Stimulated activated CD4-positive, alpha-beta T cell treated with anti-CD3 and anti-CD28 coated beads, Interleukin-4, amount 100 ng/mL, for 24 hours (primary cell): Measurements from ENCODE around the gene SPIN2B.
A peak's percentile ranks its signal among the peaks of the same experiment; 100 is the strongest.
"Not testable (repeated sequence)": the region's sequence is repeated elsewhere in the genome, so short reads cannot be mapped to it uniquely, and the experiment has no call there.

Source experiments
- DNase-seq: peaks from one replicate; pipeline ENCODE4 v3.0.0-alpha.2; 2020

SPIN2B gene

DNA sequence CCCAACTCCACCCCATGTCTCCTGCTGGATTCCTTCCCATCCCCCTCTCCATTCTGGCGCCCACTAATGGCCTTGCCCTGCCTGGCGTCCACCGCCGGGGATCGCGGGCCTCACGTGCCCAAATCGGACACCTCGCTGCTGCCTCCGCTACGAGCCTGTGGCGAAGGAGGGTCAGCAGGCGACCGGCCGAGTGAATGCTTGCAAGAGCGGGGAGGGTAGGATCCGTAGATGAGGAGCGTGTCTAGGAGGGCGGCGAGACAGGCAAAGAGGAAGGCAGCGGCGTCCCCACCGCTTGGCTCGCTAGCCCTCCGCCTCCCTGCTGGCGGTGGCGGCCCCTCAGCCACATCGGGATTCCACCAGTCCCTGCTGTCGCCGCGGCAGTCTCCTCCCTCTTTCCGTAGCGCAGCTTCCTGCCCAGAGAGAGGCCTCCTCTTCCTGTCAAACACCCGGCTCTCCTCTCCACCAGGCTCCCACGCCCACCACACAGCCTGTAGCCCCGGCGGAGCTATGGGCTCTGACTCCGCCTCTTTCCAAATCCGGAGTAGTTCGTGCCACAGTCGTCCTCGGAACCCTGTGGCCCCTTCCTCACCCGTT, at the start of gene SPIN2B:
TSS of gene SPIN2B (minus strand) at position 387 of the 594 bp plus-strand sequence.
- peak; percentile 84 for DNase-seq

DNA sequence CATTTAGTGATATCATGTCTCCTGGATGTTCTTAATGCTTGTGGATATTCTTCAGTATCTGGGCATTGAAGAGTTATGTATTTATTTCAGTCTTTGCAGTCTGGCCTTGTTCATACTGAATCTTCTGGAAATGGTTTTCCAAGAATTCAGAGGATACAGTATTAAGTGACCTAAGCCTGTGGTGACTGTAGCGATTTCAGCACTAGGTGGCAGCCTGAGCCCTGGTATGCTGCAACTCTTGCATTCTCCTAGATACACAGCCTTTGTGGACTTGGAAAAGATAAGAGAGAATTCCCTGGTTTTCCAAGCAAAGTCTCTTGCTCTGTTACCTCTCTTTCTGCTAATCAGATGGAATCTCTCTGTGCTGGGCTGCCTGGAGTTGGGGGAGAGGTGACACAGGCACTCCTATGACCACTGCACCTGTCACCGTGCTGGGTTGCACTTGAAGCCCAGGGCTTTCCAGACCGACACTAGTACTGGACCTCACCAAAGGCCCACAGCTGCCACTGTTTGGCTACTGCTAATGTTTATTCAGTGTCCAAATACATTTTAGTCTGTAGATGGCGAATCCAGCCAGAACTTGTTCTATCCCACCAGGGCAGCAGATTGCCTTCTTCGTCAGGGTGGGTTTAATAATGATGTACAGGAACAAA, 35.2 kb upstream of the SPIN2B start:
- no peak for DNase-seq

DNA sequence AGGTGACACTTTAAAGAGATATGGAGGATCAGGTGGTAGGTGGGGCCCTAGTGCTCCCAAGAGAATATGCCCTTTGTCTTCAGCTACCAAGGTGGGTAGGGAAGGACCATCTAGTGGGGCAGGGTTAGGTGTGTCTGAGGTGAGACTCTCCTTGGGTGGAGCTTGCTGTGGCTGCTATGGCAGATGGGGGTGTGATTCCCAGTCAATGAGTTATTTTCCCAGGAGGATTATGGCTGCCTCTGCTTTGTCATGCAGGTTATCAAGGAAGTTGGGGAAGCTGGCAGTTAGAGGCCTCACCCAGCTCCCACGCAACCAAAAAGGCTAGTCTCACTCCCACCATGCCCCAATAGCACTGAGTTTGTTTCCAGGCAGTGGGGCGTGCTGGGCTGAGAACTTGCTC, 33.8 kb upstream of the SPIN2B start:
- DNase-seq = no peak

DNA sequence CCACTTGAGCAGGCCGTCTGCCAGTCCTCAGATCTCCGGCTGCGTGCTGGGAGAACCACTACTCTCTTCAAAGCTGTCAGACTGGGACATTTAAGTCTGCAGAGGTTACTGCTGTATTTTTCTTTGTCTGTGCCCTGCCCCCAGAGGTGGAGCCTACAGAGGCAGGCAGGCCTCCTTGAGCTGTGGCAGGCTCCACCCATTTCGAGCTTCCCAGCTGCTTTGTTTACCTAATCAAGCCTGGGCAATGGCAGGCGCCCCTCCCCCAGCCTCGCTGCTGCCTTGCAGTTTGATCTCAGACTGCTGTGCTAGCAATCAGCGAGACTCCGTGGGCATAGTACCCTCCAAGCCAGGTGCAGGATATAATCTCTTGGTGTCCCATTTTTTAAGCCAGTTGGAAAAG, 30.9 kb upstream of the SPIN2B start:
- DNase-seq = not testable (repeated sequence)

DNA sequence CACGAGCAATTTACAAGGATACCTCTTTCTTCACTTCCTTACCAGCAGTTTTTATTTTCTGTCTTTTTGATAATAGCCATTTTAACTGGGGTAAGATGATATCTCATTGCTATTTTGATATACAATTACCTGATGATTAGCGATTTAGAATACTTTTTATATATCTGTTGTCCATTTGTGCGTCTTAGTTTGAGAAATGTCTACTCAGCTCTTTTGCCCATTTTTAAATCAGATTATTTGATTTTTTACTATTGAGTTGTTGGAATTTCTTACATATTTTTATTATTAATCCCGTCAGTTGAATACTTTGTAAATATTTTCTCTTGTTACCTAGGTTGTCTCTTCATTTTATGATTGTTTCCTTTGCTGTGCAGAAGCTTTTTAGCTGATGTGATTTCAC, 17.3 kb upstream of the SPIN2B start:
- DNase-seq = no peak

DNA sequence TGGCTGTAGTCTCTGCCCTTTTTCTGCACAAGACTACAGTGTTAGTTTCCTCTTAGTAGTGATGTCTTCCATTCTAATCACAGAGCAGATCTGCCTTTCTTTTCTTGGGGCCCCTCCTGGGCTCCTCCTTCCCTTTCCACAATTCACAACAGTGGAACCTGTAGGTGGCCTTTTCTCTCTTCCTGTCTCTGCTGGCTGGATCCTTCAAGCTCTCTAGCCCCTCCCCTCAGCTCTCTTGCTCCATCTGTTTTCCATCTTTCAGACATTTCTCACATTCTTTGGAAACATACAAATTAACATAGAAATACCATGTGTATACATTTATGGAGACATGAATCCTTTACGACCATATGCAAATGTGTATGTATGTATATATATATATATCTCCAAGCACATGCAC, 16.2 kb upstream of the SPIN2B start:
- DNase-seq = no peak

DNA sequence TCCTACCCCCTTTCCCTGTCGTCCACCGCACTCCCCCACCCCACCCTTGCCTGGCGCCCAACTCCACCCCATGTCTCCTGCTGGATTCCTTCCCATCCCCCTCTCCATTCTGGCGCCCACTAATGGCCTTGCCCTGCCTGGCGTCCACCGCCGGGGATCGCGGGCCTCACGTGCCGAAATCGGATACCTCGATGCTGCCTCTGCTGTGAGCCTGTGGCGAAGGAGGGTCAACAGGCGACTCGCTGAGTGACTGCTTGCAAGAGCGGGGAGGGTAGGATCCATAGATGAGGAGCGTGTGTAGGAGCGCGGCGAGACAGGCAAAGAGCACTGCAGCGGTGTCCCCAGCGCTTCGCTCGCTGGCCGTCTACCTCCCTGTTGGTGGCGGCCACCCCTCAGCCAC, 15.7 kb upstream of the SPIN2B start, which contains the start of gene SPIN2A:
TSS of gene SPIN2A (minus strand) at position 325 of the 400 bp plus-strand sequence. CDS start 800 bp downstream, outside the sequence.
- not testable (repeated sequence) for DNase-seq

DNA sequence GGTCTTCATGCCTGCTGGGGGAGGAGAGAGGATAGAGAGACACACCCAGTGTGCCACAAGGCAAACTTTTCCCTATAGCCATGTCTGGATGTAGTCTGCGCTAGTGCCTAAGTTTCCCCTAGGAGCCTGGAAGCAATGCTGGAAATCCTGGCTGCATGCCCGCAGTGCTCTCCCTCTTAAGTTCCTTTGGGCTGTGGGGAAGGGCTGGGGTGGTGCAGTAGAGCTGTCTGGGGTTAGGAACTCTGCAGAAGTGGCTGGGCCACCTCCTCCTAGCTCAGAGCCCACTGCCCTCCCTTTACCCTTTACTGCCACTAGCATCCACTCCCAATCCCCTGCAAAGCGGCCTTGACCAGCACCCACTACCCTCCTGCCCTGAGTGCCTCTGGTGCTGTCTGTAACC, 15.2 kb upstream of the SPIN2B start:
- not testable (repeated sequence) for DNase-seq

DNA sequence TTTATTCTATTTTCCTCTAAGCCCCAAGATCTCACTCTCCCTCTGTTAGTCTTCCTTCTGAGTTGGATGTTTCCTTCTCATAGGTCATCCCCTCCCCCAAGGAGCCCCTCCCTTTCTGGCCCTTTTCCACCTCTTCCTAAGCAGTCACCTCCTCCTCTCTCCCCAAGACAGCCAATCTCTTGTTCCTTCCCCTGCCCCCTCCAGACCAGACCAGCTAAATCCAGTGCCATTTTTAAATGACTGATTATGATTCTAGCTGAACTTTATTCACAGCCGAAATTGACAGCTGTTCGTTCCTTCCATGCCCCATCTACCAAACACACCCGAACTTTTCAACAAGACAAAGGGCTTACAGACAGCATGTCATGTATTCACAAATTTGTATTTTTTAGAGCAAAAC, 13.9 kb upstream of the SPIN2B start:
- DNase-seq = no peak

DNA sequence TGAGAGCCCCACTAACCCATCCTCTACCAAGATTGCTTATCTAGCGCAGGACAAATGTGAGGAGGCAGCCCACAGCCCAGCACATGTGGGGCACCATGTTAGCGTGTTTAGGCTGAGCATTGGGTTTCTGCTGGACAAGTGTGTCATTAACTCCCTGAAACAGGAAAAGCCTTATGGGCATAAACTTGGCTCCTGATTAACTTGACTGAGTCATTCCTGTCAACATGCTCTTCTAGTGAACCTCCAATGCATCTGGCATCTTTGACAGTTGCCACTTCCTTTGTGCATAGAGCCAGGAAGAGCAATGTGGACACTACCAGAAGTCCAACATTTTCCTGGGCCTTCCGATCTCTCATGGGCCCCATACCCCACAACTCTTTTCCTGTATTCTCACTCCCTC, 13.4 kb upstream of the SPIN2B start:
- DNase-seq = no peak

DNA sequence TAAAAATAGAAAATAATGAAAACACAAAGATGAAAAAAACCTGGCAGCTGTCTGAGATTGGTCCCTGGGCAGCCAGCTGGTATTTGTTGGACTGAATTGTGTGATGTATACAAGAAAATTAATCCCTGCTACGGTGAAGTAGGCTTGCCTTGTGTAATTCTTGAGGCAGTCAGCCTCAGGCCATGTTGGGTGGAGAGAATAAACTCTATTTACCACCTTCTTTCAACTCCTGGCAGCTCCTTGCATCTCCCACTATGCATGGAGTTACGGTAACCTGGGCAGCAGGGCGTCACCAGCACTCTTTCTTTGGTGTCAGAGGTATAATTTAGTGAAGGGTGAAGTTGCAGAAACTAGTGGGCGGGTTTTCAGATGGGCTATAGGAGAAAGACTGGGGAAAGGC, 12.4 kb upstream of the SPIN2B start:
- no peak for DNase-seq

DNA sequence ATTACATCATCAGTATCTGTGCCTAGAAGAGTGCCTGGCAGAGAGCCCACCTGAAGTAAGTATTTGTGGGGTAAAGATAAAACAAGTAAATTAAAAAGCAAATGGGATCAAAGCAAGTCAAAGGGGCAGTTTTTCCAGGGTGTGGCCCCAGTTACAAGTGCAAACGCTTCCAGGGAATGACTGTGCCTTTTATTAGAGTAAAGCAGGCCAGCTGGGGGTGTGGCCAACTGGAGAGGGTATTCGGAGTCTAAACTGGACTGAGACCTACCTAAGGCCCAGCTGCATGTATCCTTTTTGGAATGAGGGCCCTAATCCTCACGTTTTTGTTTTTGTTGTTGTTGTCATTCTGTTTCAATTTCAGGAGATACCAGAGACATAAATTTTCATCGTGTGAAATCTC, 11.9 kb upstream of the SPIN2B start:
- not testable (repeated sequence) for DNase-seq

DNA sequence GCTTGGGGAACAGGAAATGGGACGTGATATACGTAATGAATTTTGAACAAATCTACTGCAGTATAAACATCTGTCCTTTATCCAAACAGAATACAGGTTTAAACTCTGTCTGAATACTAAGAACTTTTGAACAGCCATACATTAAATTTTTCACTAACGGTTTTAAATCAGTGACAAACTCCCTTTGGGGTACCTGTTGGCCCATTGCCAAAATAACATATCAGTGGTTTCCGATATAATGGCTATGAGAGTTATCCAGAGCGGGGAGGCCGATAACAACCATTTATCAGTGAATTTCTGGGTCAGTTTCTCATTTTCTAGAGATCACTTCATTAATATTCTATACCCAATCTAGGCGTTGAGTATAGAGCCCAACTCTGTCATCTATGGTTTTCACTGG, 10.7 kb upstream of the SPIN2B start:
- DNase-seq = no peak

DNA sequence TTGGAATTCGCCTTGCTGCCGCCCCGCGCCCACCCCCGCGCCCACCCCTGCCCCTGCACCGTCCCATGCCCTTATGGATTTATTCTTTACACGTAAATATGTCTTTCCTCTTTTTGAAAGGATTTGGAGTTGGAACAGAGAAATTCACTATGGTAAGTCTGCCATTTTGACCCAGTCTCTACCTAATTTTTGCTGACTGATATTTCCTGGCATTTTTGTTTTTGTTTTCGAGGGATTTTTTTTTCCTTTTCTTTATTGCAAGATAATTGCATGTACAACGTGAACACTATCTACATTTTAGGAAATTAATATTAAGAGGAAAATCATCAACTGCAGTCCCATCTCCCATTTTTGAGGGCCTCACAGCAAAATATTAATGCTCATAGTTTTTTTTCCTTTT, 468 bp upstream of the SPIN2B start:
- no peak for DNase-seq

DNA sequence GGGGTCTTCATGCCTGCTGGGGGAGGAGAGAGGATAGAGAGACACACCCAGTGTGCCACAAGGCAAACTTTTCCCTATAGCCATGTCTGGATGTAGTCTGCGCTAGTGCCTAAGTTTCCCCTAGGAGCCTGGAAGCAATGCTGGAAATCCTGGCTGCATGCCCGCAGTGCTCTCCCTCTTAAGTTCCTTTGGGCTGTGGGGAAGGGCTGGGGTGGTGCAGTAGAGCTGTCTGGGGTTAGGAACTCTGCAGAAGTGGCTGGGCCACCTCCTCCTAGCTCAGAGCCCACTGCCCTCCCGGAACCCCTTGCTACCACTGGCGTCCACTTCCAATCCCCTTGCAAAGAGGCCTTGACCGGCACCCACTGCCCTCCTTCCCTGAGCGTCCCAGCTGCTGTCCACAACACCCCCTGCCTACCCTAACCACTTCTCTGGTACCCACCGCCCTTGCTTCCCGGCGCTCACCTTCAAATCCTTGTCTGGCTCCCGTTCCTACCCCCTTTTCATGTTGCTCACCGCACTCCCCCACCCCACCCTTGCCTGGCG, 658 bp downstream of the SPIN2B start:
- DNase-seq = not testable (repeated sequence)

DNA sequence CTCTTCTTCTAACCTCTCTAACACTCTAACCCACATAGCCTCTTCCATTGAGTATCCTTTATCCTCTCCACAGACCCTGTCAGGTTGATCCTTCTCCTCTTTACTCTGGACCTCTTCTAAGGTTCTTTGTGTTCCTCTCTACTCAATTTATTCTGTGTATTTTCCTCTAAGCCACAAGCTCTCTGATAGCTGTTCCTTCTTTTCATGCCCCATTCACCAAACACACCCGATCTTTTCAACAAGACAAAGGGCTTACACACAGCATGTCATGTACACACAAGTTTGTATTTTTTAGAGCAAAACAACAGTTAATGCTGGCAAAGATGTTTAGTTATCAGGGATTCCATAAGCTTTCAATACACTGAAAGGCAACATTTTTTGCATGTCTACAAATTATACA, 1.9 kb downstream of the SPIN2B start:
- no peak for DNase-seq

DNA sequence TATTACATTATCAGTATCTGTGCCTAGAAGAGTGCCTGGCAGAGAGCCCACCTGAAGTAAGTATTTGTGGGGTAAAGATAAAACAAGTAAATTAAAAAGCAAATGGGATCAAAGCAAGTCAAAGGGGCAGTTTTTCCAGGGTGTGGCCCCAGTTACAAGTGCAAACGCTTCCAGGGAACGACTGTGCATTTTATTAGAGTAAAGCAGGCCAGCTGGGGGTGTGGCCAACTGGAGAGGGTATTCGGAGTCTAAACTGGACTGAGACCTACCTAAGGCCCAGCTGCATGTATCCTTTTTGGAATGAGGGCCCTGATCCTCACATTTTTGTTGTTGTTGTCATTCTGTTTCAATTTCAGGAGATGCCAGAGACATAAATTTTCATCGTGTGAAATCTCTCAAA, 3.8 kb downstream of the SPIN2B start:
- DNase-seq = not testable (repeated sequence)

DNA sequence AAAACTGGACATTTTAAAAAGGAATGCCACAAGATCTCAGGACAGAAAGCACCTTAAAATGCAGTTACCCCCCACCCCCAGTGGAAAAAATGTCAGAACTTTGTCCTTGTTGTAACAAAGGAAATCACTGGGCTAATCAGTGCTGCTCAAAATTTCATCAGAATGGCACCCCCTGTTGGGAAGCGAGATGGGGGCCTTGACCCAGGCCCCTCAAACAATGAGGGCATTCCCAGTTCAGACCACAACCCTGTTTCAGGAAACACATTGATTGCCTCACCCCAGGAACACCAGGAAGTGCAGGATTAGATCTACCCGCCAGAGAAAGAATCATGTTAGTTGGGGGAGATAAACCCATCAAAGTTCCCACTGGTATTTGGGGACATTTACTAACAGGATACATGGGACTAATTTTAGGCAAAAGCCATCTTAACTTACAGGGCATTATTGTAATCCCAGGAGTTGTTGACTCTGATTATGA, 16.4 kb downstream of the SPIN2B start:
- no peak for DNase-seq

DNA sequence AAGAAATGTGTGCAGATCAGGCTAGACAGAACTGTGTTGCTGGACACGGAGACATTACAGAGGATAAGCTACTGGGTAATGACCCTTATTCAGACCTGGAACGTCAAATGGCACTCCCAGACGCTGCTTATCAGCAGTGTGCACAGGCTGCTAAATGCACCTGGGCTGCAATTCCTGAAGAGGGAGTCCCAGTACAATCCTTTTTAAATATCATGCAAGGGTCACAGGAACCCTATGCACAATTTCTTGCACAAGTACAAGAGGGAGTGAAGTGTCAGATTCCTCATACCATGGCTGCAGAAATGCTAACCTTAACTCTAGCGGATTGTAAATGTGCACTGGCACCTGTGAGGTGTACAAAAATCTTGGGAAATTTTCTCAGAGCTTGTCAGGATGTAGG, 16.9 kb downstream of the SPIN2B start:
- no peak for DNase-seq

DNA sequence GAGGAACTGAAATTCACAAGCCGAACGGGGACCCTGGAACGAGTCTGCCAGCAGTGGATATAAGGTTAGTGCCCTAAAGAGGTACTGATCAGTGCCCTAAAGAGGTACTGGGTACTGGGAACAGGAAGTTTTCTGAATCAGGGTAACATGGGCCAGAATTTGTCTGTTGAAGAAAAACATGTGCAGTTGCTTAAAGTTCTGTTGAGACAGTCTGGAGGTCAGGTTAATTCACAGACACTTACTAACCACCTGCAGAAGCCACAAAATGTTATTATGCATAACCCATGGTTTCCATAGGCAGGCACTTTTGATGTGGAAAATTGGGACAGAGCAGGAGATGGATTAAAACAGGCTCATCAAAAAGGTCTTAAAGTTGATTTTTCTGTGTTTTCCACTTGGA, 17.9 kb downstream of the SPIN2B start:
- no peak for DNase-seq

DNA sequence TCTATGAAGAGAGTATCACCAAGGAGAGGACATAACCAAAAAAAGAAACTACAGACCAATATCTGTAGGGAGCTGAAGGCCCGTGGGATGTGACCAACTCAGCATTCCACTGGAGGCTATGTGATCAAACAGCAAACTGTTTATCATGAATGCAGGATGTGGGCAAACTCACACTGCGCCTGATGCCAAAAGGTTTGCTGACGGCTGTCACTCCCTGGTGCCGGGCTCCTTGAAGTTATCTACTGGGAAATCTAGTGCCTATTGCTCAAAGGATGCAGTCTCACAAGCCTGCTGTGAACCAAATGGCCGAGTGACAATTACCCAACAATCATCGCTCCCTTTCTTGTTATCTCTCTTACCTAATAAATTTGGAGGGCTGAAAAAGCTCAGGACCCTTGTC, 18.4 kb downstream of the SPIN2B start:
- not testable (repeated sequence) for DNase-seq

DNA sequence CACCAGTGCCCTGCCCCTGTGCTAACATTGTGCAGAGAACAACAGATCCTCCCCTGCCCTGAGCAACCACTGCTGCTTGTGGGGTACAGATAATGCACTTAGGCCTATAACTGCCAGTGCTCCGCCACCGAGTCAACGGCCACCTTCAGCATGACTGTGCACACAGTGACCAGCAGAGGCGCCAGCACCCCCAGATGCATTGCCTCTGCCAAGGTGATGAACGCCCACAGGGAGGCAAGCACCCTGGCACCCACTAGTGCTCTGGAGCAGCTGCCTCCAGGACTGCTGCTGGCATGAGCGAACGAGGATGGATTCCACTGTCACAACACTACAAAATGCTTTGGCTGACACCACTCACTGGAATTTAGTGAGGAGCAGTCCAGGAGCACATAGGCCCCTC, 38.2 kb downstream of the SPIN2B start:
- DNase-seq = no peak

DNA sequence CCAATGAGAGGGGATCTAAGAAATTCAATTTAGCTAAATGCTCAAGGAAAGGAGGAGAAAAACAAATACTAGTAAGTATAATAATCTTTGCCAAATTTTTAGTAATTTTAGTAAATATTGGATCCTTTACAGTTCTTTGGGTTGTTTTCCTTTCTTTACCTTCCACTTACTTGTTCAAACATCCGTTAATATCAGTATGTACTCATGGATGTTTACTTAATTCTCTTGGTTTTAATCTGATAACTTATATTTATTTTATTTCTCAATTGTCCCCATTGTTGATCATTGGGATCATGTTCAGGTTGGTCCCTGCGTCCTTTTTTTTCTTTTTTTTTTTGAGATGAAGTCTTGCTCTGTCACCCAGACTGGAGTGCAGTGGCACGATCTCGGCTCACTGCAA, 46.9 kb downstream of the SPIN2B start:
- no peak for DNase-seq

DNA sequence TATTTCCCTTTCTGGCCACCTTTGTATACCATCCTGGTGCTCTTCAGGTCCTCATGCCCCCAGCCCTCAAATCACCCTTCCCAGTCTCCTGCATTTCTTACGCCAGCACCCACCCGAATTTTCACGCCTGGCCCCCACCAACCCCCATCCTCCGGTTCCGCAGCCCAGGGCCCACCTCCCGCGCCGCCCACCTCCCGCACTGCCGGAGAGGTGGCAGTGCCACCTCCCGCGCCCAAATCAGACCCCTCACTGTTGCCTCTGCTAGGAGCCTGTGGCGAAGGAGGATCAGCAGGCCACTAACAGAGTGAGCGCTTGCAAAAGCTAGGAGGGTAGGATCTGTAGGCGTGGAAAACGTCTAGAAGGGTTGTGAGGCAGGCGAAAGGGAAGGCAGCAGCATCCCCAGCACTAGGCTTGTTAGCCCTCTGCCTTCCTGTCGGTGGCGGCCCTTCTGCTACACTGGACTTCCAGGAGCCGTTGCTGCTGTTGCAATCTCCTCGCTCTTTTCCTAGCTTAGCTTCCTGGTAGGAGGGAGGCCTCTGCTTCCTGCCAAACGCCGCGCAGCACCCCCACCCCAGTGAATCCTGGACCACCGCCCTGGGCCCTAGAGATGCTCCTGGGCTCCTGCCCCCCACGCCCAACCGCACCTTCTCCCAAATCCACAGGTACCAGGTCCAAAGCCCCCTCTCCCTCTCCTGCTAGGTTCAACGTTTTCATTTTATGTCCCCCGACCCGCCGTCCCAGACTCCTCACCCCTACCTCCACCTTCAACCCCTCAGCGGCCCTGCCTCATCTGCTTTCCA, 51.0 kb downstream of the SPIN2B start:
- no peak for DNase-seq
